Right renal pelvis (tissue), 4 donors: ENCODE measurements around the gene TEAD1. TPM values are rescaled to one million over a fixed set of nuclear protein-coding genes. Genes with fewer than 3 reads are reported as not detected.
A peak's percentile ranks its signal among the peaks of the same experiment; 100 is the strongest.

Experiments
- DNase-seq, 4 donors: peaks; one replicate each; pipeline ENCODE4 v3.0.0-alpha.2; 2013; ENCODE audit warnings: low read depth in 4 of 4, low spot score in 3 of 4, missing footprints in 1 of 4
- polyA plus RNA-seq, 4 donors: library from polyadenylated mRNA; unstranded; fragments of 120-200 nt; gene quantifications; one replicate each; pipeline ENCODE4 v1.2.1, GENCODE V29; 2013; ENCODE audit not compliant: insufficient read length in 4 of 4

TEAD1 gene
- polyA plus RNA-seq, 4 donors, result 79.7 to 89.2 (median 87.6) TPM

DNA sequence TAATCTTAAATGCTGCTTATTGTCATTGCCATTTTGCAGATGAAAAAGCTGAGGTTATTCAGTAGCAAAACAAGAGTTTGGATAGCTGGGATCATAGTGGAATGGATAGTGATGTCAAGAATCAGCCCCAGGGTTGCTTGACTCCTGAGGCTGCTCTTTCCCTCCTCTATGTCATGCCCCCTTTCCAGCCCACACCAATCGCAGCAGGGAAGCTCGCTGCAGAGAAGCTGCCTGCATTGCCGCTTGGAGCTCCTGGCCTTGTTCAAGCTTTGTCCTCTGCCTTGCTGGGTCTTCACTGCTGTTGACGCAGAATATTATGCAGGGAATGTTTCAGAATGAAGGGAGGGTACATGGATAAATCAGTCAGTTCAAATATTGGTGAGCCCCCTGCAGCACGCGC, 206.1 kb downstream of the TEAD1 start:
- DNase-seq, result no peak

DNA sequence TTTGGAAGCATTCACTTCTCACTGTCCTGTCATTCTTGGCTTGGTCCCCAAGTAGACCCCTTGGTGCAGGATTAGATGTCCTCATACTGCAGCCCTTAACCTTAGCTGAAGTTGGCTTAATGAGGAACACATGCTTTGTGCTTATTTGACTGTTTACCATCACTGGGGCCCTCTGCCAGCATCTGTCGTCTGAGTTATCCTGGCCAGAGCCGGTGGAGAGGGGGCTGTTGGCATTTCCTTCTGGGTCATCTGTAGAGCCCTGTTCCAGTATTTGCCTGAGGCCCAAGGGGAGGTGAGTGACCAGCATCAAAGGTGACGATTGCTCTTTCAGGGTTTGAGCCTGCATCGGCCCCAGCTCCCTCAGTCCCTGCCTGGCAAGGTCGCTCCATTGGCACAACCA, 208.4 kb downstream of the TEAD1 start:
- DNase-seq, result no peak

DNA sequence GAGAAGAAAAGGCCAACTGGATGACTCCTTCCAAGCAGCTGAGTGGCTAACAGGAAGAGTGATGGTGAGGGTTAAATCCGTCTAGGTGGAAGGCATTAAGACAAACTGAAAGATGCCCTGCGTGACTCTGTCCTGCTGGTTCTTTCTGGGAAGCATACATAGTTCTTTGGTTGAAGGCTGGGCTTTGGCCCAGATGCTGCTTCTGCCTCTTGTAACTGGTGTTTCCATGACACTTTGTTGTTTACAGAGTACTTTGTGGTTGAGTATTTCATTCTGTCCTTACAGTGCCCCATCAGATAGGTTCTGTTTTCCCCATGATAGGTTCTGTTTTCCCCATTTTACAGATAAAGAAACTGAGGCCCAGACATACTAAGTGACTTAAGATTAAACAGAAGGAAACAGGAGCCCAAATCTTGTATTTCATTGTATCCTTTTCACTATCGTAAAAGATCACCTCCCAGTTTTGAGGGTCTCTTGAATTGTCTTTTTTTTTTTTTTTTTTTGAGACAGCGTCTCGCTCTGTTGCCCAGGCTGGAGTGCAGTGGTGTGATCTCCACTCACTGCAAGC, 210.6 kb downstream of the TEAD1 start:
- no peak for DNase-seq

DNA sequence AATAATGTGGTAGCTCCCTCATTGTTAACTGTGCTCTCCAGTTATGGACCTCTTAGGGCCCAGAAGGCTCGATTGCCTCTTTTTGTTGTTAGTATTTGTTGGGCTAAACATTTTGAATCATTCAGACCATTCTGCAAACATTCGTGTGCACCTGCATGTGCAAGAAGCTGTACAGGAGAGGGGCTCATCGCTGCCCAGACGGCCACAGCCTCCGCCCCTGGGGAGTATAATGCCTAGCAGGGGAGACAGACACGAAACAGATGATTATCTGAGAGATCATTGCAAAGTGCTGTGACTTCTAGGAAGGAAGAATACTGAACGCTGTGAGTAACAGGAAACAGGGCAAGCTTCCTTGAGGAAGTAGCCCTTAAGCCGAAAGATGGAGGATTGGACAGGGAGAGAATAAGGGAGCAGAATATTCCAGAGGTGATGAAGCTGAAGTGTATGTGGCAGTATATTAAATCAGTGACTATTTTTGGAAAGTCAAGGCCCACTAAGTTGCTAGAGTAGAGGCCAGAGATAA, 211.6 kb downstream of the TEAD1 start:
- DNase-seq, result no peak

DNA sequence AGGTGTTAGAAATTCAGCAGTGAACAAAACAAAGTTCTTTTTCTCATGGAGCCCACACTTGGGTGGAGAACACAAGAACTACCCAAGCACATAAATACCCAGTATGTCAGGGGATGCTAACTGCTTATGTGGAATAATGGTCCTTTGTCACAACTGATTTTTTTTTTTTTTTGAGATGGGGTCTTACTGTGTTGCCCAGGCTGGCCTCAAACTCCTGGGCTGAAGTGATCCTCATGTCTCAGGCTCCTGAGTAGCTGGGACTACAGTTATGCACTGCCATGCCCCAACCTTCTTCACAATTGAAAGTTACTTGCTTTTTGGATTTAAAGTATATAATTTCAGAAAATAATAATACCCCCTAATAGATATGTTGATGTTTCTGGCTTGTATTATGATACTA, 212.3 kb downstream of the TEAD1 start:
- no peak for DNase-seq

- DNase-seq, result peak; percentile 74 to 84 (median 80)
Observed at GRCh38 chr11:12888525-12889158, 214.4 kb downstream of the TEAD1 start.

DNA sequence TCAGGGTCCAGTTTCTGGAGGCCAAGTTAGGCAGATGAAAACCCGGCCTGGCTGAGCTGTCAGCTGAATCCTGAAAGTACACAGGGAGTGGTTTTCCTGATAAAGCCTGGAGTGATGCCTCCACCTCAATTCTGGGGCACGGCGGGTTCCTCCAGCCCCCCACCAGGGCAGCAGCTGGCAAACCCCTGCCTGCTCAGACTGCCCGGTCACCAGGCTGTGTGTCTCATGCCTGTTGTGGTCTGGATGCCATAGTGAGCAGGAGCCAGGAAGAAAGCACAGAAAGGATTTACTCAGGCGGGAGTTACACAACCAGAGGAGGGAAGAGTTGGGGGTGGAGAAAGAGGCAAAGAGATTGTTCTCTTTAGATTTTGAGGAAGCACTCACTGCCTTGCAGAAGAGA, 215.0 kb downstream of the TEAD1 start:
- no peak for DNase-seq

GRCh38 chr11:12890476-12890875, 216.3 kb downstream of the TEAD1 start:
- no peak for DNase-seq

GRCh38 chr11:12893787-12894672, 219.8 kb downstream of the TEAD1 start:
- peak; percentile 28 to 48 (median 39) for DNase-seq

GRCh38 chr11:12897390-12897789, 223.2 kb downstream of the TEAD1 start:
- DNase-seq, result no peak

DNA sequence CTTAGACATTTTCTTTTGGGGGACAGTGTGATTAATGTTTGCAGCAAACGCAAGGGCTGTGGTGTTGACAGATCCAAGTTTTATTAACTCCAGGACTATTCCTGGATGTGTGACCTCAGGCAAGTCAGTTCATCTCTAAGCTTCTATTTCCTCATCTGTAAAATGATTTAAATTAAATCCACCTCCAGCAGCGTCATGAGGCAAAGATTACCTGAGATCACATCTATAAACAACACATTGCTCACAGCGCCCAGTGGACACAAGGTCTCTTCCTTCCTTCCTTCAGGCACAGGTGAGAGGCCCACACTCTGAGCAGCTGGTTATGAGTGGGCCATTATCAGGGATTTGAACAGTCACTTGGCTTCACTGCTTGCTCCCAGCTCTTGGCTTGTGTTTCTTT, 223.6 kb downstream of the TEAD1 start:
- no peak for DNase-seq

DNA sequence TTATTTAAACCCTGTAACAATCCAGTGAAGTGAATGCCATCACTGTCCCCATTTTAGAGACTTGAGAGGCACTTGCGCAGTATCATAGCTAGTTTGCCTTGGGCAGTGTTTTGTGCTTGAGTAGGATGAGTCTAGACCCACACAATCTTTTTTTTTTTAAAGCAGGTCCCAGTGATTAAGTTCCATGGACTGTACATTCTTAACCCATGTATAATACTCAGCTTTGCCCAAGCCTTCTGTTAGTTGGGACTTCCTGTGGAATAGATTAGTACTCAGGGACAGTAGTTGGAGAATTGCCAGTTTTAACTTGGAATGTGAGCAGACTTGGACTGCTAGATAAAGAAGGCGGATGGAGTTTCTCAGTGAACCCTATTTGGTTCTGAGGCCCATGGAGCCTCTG, 226.3 kb downstream of the TEAD1 start:
- no peak for DNase-seq

GRCh38 chr11:12901272-12901671, 227.1 kb downstream of the TEAD1 start:
- DNase-seq, result no peak

GRCh38 chr11:12901874-12902481, 227.8 kb downstream of the TEAD1 start:
- no peak for DNase-seq

GRCh38 chr11:12902791-12903486, 228.7 kb downstream of the TEAD1 start:
- DNase-seq, result no peak

DNA sequence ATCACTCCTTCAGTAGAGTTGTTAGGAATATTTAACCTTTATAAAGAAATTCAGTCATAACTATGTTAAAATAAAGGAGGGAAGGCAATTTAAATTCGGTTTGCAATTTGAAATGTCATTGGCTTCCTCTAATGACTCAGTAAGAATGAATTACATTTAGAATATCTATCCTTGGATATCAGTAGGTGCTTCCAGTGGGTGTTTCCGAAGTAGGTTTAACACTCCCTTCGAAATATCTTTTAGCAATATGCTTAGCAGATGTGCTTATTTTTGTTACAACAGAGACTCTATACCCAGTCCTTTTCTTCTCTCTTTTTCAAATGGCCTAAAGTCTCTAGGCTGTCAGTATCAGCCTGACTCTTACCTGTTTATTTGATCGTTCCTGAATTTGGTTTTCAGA, 231.2 kb downstream of the TEAD1 start:
- no peak for DNase-seq

GRCh38 chr11:12906501-12906900, 232.3 kb downstream of the TEAD1 start:
- no peak for DNase-seq

DNA sequence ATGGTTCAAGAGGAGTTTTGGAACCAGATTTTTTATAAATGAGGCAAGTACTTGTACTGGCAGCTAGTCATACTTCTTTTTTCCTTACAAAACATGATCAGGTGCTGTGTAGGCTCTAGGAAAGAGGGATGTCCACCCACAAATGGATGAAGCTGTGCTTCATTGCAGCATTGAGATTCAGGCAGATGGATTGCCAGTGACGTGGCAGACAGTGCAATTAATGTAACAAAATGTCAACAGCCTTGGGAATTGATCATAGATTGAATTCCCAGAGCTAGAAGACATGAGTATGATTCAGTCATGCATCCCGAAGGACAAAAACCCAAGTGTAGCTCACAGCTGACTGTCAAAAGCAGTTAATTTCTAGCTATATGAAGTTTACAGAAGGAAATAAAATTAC, 235.7 kb downstream of the TEAD1 start:
- DNase-seq, result no peak

DNA sequence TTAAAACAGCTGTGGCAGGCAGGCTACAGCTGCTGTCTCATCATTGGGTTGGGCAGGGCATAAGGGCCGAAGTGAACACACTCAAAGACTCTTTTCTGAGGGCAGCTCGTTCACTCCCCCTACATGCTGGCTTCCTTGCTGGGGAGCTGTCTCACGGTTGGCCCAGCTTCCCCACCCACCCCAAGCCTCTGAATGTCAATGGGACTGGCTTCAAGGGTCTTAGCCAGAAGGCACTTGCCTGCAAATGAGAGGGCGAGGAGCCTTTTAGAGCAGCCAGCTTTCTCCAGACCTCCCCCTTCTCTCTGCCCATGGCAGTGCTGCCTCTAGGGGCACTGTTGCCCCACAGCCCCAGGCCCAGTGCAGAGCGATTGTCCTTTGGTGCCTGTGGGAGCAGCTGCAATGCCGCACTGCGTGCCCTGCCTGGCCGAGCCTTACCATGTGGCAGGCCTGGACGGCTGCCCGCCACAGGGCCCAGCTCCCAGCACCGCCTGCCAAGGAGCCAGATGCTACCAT, 240.2 kb downstream of the TEAD1 start:
- DNase-seq, result peak in 2 of 4 donors; percentile 30 to 43

GRCh38 chr11:12915093-12915492, 240.9 kb downstream of the TEAD1 start:
- no peak for DNase-seq
